ENCODE measurements around the gene PDE6D.
A peak's percentile ranks its signal among the peaks of the same experiment; 100 is the strongest.

PDE6D gene

DNA sequence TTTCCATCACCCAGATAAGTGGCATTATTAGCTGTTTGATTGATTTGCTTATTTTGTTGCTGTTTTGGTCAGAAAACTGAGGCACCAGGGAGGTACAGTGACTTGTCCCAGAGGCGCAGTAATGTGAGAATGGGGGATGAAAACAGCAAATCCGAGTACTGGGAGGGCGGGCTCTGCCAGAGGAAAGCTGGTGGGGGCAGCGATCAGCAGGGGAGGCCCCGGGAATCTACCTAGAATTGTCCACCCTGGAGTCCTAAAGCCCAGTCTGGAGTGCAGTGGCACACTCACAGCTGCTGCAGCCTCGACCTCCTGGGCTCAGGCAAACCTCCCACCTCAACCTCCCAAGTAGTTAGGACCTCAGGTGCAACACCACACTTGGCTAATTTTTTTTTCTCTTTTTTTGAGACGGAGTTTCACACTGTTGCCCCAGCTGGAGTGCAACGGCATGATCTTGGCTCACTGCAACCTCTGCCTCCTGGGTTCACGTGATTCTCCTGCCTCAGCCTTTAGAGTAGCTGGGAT is 89.8 kb downstream of the PDE6D start:
- peaks cover 12% of the 10 kb centered on the region for H3K27me3 Mint-ChIP-seq
- H3K27ac Mint-ChIP-seq: peak overlapping the region; percentile 31
- no peaks in the 10 kb centered on the region for H3K9me3 Mint-ChIP-seq
- H3K4me1 Mint-ChIP-seq (ENCODE audit: low read depth): peaks cover 24% of the 10 kb centered on the region
- no peak overlapping the region for H3K4me3 Mint-ChIP-seq
- H3K36me3 Mint-ChIP-seq (ENCODE audit: low read depth): no peaks in the 10 kb centered on the region
- intact Hi-C loops (cut with micrococcal nuclease): no loop called here

DNA sequence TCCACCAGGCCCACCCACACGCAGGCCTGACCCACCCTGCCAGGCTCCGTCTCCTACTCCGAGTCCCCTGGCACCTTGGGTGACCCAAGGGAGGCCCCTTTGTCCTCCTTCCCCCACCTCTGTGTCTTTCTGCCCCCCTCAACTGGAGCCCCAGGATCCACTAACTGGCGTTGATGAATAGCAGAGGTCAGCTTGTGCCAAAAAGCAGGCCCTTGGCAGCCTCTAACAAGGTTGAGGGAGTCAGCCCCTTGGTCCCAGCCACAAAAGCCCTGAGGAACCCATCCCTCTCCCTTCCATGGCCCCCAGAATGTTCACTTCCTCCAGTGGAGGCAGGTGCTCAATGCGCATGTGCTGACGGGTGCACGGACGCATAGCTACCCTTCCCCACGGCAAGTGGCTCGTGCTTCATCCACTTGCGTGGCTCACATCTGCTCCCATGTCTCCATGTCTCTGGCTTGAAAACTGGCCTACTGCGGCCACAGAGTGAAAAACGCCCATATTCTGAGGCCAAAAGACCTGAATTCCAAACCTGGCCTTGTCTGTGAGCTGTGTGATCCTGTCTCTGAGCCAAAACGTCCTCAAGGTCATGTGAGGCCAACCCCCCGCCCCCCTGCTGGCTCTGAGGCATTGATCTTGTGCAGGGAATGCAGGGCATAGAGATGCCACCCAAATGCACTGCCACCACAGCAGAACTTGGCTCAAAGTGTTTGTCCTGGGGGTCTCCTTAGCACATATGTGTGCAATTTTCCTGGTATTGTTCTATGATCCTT is 91.8 kb downstream of the PDE6D start:
- peaks cover 33% of the 10 kb centered on the region for H3K4me1 Mint-ChIP-seq (ENCODE audit: low read depth)
- intact Hi-C loops (cut with micrococcal nuclease): no loop called here
- no peaks in the 10 kb centered on the region for H3K36me3 Mint-ChIP-seq (ENCODE audit: low read depth)
- H3K4me3 Mint-ChIP-seq: no peak overlapping the region
- H3K27me3 Mint-ChIP-seq: peaks cover 17% of the 10 kb centered on the region
- H3K27ac Mint-ChIP-seq: no peak overlapping the region
- H3K9me3 Mint-ChIP-seq: no peaks in the 10 kb centered on the region

DNA sequence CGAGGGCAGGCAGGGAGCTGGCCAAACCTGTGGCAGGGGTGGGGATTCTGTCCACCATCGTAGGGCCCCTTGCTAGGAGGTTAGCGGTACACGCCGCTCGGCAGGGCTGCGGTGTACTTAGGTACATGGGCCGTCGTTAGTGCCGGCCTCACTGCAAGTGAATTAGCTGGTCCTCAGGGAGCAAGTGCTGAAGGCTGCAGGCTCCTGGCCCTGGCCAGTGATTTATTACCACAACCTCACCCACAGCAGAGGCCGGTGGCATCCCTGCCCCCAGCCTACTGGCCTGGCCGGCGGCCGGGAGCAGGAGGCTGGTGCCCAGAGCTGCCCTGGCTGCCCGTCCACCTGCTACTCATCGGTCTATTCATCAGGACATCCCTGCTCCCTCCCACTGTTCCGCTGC is 92.4 kb downstream of the PDE6D start:
- Mint-ChIP-seq H3K4me3 (no peak overlapping the region), H3K27me3 (peaks cover 18% of the 10 kb centered on the region), H3K36me3 (ENCODE audit: low read depth) (no peaks in the 10 kb centered on the region), H3K27ac (no peak overlapping the region), H3K4me1 (ENCODE audit: low read depth) (peaks cover 31% of the 10 kb centered on the region), H3K9me3 (no peaks in the 10 kb centered on the region)
- intact Hi-C loops (cut with micrococcal nuclease): no loop called here

DNA sequence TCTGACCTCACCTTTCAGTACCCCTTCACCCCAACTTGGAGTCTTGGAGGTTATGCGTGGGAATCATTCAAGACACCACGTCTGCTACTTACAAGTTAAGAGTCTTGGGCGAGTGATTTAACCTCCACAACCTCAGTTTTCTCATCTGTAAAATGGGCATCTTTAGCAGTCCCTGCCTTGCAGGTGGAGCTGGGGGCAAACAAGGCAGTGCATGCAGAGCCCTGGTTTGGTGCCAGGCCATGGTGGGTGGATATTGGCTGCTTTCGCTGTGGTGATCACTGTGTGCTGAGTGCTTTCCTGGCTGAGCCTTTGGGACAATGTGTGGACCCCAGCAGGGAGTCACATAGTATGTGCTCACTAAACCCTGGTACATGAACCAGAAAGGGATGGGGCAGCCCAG is 93.1 kb downstream of the PDE6D start:
- H3K4me1 Mint-ChIP-seq (ENCODE audit: low read depth): peaks cover 23% of the 10 kb centered on the region
- intact Hi-C loops (cut with micrococcal nuclease): no loop called here
- H3K9me3 Mint-ChIP-seq: no peaks in the 10 kb centered on the region
- H3K36me3 Mint-ChIP-seq (ENCODE audit: low read depth): no peaks in the 10 kb centered on the region
- peaks cover 19% of the 10 kb centered on the region for H3K27me3 Mint-ChIP-seq
- H3K4me3 Mint-ChIP-seq: no peak overlapping the region
- H3K27ac Mint-ChIP-seq: no peak overlapping the region

DNA sequence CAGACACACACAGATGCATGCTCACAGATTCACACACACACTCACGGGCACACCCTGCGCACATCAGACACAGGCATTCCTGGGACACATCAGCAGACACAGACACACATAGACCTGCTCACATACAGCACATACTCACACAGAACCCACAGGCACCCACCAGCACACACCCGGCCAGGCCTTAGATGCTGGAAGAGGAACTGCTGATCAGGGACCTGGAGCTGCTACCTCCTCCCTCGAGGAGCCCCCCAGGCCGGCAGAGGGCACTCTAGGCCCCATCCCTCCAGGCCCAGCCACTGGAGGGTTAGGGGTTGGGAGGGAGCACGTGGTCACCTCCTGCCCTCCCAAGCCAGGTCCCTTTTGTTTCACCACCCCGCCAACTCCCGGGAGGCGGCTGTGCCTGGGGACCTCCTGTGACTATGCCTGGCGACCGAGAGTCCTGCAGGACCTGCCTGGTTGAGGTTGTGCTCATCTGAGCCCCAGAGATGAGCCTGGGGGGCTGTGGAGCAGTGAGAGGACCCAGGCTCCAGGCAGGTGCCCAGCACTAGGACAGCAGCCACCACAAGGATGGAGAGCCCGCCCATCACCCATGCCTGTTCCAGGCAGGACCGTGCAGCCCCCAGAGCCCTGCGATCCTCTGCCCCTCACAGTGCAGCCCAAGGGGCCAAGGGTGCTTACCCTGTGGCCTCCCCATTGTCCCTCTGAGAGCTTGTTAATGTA is 93.8 kb downstream of the PDE6D start:
- intact Hi-C loops (cut with micrococcal nuclease): no loop called here
- Mint-ChIP-seq H3K9me3 (no peaks in the 10 kb centered on the region), H3K4me3 (no peak overlapping the region), H3K27me3 (peaks cover 22% of the 10 kb centered on the region), H3K36me3 (ENCODE audit: low read depth) (no peaks in the 10 kb centered on the region), H3K27ac (no peak overlapping the region), H3K4me1 (ENCODE audit: low read depth) (peaks cover 25% of the 10 kb centered on the region)

DNA sequence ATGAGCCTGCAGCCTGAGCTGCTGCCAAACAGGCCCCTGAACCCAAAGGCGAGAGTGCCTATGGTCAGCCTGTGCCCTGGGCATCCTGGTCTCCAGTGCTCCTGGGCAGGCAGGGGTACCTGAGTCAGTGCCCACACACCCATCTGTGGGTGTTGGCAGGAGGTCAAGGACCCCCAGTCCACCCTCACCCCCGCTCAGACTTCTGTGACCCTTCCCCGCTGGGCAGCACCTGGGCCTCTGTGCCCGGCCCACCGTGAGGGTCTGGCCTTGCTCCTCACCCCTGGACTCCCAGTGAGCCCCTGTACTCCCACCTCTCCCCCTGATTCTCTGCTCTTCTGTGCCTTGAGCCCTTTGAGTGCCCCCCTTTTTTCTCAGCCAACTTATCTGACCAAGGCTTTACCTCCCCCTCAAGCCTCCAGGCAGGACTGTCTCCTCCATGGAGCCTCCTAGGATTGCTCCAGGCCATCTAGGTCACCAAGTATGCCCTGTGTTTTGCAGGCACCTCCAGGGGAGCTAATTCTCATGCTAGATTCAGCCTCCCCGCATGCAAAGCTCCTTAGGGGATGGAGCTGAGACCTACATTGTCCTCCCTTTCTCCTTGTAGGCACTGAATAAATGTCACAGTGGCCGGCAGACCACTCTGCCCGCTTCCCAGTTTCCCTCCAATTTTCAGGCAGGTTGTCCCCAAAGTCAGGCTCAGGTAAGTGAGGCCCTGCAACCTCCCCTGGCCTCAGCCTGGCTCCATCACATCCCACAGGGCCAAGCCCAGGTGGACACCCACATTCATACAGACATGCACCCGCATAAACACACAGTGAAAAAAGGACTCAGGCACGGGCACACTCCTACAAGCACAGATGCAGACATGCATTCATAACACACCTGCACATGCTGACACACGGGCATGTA is 94.6 kb downstream of the PDE6D start:
- peaks cover 23% of the 10 kb centered on the region for H3K27me3 Mint-ChIP-seq
- H3K36me3 Mint-ChIP-seq (ENCODE audit: low read depth): no peaks in the 10 kb centered on the region
- H3K4me3 Mint-ChIP-seq: no peak overlapping the region
- no peak overlapping the region for H3K27ac Mint-ChIP-seq
- H3K9me3 Mint-ChIP-seq: no peaks in the 10 kb centered on the region
- intact Hi-C loops (cut with micrococcal nuclease): no loop called here
- H3K4me1 Mint-ChIP-seq (ENCODE audit: low read depth): peaks cover 33% of the 10 kb centered on the region

DNA sequence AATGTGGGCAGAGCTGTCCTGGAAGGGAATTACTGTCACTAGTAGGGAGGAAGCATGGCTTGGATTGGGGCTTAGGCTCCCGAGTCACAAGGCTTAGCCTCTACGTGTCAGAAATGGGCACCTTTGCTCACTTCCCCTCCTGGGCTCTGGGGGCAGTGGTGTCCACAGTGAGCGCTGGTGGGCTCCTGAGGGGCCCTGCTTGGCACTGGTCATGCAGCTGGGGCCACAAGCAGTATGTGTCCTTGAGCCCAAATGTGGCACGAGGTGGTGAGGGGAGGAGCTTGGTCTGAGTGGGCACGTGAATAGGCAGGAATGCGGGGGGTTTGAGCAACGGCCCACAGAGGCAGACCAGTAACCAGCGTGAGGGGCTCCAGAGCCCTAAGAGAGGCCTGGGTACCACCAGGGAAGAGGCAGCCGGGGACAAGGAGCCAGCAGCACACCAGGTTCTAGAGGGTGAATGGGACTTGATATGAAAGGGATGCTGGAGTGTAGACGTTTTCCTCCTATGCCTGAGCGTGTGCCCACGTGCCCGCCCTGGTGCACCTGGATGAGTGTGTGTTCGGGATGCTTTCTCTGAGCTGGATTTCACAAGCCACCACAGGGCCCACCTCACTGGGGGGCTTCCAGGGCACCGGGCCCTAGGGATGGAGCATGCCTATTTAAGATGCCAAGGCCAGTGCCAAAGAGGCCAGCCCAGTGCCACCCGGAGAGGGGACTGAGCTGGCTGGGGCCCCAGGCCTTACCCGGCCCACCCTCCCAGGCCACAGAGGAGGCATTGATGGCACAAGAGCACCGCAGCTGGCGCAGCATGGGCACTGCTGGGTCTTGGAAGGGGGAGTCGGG is 95.5 kb downstream of the PDE6D start:
- Mint-ChIP-seq H3K36me3 (ENCODE audit: low read depth) (no peaks in the 10 kb centered on the region), H3K4me3 (no peak overlapping the region), H3K4me1 (ENCODE audit: low read depth) (peaks cover 35% of the 10 kb centered on the region), H3K27me3 (peaks cover 19% of the 10 kb centered on the region), H3K27ac (no peak overlapping the region), H3K9me3 (no peaks in the 10 kb centered on the region)
- intact Hi-C loops (cut with micrococcal nuclease): no loop called here

DNA sequence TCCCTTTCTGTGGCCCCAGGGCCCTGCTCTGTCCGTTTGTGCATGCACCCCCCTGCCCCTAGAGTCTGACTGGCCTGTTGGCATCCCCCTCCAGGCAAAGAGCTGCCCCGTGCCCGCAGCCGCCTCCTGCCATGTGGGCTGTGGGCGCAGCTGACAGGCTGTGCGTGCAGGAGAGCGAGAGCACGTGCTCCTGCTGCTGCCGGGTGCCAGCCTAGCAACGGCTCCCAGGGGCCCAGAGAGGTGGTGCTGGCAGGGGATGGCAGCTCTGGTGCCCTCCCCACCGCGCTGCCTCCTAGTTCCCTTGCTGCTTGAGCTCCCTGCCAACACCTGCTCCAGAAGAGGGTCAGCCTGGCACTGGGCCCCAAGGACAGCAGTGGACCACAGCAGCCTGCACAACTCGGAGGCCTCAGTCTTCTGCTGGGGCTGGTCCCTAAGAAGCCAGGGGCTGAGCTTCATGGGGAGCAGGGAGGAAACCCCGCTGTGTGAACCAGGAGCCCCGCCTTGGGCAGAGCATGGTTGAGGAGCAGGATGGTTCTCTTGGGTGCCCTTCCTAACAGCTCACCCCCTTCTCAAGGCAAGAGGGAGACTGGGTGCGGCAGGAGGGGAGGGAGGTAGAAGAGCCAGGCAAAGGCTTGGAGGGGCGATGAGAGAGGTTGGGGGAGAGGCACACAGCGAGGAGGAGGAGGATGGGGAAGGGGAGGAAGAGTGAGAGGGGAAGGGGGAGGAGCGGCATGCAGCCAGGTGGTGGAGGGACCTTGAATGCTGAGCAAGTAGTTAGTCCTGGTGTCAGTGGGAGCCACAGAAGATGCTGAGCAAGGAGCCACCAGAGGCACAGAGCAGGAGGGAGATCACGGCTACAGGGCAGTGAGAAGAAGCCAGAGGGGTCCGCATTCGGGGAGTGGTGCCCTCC is 96.5 kb downstream of the PDE6D start:
- peaks cover 41% of the 10 kb centered on the region for H3K4me1 Mint-ChIP-seq (ENCODE audit: low read depth)
- no peaks in the 10 kb centered on the region for H3K9me3 Mint-ChIP-seq

DNA sequence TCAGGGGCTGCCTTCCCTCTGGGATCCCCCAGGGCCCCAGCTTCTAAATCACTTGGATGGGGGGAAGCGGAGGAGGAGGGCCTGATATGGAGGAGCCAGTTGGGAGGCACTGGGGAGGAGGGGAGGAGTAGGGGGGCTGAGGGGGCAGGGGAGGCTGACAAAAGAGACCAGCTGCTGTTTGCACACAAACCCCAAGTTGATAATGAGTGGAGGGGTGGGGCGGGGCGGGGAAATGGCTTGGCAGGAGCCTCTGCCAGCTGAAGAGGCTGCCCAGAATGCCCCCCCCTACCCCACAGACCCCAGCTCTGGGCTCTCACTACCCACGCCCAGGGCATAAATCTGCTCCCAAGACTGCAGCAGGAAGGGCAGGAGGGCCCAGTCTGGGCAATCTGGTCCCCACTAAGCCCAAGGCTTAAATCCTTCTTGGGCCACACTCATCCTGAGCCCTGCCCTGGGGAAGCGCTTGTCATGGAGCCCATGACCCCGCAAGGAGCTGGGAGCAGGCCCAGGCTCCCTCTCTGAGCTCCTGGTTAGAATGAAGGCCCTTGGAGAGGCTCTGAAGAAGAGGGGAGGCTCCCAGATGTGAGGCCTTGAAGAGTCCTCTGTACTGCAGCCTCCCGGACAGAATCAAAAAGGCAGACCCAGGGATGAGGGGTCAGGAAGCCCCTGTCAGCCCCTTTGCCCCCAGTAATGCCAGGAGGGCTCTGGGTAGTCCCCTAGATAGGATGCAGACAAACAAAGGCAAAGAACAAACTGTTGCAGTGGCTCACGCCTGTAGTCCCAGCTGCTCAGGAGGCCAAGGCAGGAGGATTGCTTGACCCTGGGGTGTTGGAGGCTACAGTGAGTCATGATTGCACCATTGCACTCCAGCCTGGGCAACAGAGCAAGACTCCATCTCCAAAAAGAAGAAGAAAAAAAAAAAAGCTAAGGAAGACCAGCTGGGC is 97.5 kb downstream of the PDE6D start:
- H3K4me1 Mint-ChIP-seq (ENCODE audit: low read depth): peaks cover 41% of the 10 kb centered on the region
- peaks cover 21% of the 10 kb centered on the region for H3K27me3 Mint-ChIP-seq
- no peaks in the 10 kb centered on the region for H3K36me3 Mint-ChIP-seq (ENCODE audit: low read depth)
- no peak overlapping the region for H3K4me3 Mint-ChIP-seq
- no peak overlapping the region for H3K27ac Mint-ChIP-seq
- intact Hi-C loops (cut with micrococcal nuclease): no loop called here
- no peaks in the 10 kb centered on the region for H3K9me3 Mint-ChIP-seq

More for the DNA sequence above, 96.5 kb downstream of the PDE6D start:
- no peak overlapping the region for H3K27ac Mint-ChIP-seq
- intact Hi-C loops (cut with micrococcal nuclease): no loop called here
- H3K27me3 Mint-ChIP-seq: peaks cover 21% of the 10 kb centered on the region
- no peaks in the 10 kb centered on the region for H3K36me3 Mint-ChIP-seq (ENCODE audit: low read depth)
- H3K4me3 Mint-ChIP-seq: no peak overlapping the region

DNA sequence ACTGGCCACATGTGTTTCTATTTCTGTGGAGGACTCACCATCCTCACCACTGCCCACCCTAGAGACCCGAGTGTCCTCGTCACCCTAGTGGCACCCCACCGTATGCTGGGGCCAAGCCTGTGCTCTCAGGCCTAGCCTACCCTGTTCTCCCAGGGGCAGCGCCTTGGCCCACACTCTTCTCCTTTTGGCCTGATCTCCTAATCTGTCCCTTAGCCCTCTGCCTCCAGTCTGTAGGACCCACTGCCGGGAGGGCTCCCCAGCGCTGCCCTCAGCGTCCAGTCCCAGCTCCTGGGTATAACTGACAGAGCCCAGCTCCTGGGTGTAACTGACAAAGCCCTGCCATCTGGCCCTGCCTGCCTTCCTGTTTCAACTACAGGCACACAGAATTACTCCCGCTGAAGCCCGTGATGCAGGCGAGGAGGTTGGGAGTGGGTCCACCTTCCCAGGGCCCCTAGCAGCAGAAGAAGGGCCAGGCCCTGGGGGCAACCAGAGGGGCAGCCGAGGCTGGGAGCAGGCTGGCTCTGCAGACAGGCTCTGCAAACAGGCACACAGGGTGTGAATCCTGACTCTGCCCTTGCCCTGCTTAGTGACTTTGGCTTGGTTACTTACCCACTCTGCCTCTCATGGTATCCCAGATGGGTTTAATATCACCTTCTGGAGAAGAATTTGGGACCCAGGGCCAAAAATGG is 98.3 kb downstream of the PDE6D start:
- Mint-ChIP-seq H3K27me3 (peaks cover 21% of the 10 kb centered on the region), H3K36me3 (ENCODE audit: low read depth) (no peaks in the 10 kb centered on the region), H3K27ac (peak overlapping the region; percentile 88), H3K4me1 (ENCODE audit: low read depth) (peaks cover 44% of the 10 kb centered on the region), H3K4me3 (no peak overlapping the region), H3K9me3 (no peaks in the 10 kb centered on the region)
- intact Hi-C loops (cut with micrococcal nuclease): no loop called here

Data from dendritic cell treated with granulocyte-macrophage colony-stimulating factor and Interleukin-4, amounts not matched to agents 40 ng/mL and 50 ng/mL, for 4 days (primary cell).